HG02759 (cell line): ENCODE data around the gene RNF212B.

Source experiments
- ATAC-seq: cut with Tn5 transposase; IDR thresholded peaks from one replicate; pipeline ENCODE4 v1.9.1; 2021; ENCODE audit warnings: mild to moderate bottlenecking, moderate library complexity; ENCODE audit not compliant: unreplicated experiment

RNF212B gene

DNA sequence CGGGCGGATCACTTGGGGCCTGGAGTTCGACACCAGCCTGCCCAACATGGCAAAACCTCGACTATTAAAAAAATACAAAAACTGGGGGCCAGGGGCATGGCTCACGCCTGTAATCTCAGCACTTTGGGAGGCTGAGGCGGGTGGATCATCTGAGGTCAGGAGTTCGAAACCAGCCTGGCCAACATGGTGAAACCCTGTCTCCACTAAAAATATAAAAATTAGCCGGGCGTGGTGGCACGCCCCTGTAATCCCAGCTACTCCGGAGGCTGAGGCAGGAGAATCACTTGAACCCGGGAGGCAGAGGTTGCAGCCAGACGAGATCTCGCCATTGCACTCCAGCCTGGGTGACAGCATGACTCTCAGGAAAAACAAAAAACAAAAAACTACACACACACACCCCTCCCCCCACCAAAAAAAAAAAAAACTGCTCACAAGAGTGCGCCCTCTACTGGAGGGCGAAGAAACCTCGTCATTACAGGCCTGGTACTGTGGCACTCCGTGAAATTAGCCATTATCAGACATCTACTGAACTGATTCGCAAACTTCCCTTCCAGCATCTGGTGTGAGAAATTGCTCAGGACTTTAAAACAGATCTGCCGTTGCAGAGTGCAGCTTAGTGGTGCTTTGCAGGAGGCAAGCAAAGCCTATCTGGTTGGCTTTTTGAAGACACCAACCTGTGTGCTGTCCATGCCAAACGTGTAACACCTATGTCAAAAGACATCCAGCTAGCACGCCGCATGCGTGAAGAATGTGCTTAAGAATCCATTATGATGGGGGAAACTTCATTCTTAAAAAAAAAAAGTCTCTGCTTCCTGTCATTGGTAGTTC is 57.2 kb downstream of the RNF212B start:
- ATAC-seq, result peak; percentile 67

DNA sequence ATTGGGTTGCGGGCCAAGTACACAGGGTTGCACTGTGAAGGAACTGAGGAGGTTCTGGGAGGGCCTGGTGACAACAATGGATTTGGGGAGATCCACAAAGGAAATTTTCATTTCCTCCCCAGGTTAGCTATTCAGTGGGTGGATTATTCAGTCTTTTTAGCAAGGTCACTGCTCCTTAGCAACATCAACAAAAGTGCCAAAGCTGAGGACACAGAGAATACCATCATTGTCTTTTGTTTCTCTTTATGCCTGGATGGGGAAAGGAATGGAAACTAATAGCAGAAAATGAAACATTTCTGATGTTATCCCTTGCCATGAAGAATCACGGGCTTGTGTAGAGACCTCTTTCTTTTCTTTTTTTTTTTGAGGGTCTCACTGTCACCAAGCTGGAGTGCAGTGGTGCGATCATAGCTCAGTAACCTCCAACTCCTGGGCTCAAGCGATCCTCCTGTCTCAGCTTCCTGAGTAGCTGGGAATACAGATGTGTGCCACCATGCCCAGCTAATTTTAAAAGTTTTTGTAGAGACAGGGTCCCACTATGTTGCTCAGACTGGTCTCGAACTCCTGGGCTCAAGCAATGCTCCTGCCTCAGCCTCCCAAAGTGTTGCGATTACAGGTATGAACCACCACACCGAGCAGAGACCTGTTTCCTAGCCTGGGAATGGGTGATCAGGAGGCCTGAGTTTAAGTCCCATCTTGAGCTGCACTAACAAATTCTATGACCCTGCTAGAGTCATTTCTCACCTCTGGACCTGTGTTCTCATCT is 58.5 kb downstream of the RNF212B start:
- ATAC-seq, result no peak

DNA sequence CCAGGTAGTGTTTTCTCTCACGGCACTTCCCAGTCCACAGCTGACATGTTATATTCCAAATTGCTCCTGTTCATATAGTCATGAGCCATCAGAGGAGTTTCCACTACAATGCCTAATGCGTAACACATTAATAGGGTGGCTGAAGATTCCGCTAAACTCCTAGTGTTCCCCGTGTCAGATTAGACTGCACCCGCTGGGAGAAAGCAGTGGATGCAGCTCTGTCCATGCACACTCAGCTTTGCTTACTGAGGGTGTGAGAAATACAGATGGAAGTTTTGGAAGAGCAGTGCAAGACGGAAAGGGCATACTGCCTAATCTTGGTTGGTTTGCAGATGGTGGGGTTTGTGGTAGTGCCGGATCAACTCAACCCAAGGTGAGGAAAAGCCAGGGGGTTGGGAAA is 59.4 kb downstream of the RNF212B start:
- ATAC-seq, result no peak

DNA sequence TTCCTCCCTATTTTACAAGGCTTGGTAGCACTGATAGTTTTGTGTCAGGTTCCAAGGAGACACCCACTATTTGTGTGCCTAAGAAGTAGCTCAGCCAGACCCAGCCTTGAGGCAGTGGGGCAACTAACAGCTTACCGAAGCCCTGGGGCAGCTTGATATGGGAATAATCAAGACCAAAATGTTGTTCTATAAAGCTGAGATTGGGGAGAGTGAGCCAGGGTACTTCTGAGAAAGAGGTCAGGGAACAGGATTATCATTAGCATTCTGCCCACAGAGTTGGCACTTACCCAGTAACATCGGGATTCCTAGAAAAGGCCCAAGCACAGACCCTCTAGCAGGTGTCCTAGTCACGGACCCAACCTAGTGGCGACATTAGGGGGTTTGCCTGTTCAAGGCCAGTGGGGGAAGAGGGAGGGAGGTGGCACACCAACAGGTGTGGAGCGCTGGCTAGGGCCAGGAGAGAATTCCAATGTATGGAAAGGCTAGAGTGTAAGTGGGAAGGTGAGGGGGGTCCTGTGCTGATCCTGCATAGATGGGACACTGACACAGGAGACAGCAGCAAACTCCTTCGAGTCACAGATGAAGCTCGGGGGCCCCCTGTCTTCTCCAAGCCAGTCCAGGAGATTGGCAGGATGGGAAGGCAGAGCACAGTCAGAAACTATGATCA is 60.0 kb downstream of the RNF212B start:
- no peak for ATAC-seq

DNA sequence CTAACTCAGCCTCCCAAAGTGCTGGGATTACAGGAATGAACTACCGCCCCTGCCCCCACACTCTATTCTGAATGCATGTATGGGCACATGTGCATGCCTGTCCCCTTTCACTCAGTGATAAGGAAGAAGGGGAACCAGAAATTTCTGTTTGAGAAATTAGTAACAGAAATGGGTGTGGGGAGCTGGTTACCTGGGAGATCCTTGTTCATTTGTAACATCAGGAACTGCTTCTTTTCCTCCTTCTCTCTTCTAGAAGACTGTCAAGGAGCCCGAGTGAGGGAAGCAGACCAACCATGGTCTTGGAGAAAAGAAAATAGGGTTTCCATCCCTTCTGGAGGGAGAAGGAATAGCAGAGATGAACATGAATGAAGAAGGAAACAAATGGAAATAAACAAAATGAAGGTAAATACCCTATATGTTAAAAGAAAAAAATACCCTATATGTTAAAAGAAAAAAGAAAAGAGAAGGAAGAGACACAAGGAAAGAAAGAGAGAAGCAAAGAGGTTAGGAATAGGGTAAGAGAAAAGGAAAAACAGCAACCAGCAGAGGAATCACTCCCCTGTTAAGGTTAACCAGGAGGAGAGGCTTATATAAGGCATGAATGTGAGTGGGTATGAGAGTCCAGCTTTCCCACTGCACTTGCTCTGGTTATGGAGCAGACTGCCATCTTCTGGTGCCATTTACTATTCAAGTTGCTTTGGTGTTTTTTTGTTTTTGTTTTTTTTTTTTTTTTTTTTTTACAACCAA is 61.6 kb downstream of the RNF212B start:
- no peak for ATAC-seq

DNA sequence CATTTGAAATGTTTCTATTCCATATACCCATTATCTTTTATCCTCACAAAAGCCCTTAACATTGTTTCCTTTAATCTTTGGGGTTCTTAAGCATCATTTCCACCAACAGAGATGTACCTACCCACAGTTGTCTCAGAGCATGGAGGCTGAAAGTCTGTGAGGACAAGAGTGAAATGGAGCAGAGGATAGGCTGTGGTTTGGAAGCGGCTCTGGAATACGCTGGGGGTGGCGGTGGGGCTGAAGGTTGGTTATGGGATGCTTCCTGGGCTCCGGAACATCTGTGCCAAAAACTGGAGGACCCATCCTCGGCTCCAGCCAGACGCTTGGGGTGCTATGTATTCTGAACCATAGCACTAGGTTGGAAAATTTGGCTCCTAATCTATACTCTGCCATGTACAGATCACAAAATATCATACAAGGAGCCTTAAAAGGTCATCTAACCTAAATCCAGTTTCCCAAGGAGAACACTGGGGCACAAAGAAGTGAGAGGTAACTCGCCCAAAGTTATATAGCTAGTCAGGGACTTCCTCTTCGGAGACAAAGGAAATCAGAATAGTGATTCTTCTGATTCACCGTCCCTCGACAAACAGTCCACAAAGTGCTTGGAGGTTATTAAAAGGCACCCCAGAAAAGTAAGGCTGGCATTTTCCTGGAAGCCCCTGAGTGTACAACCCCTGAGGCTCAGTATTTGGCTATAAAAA is 62.4 kb downstream of the RNF212B start:
- ATAC-seq, result no peak

DNA sequence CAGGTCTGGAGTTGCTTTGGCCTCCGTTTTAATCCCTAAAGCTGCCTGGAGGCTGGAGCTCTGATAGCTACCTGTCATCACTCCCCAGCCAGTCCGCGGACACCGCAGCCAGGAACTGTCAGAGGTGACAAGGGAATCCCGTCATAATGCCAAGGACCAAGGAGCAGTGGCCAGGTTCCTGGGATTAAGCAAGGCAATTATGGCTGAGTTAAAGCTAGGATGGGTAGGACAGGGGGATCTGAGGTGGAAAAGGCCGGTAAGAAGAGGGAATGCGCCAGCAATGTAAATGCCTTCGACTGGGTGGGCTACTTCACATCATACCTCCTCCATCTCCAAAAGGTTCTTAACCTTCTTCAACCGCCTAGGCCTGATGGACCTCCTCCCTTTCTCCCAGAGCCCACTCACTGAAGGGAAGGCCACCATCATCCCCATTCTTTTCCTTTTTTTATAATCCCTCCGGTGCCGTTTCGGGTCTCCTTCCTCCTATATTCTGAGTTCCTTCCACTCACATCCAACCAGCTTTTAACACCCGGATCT is 63.0 kb downstream of the RNF212B start:
- ATAC-seq, result no peak

DNA sequence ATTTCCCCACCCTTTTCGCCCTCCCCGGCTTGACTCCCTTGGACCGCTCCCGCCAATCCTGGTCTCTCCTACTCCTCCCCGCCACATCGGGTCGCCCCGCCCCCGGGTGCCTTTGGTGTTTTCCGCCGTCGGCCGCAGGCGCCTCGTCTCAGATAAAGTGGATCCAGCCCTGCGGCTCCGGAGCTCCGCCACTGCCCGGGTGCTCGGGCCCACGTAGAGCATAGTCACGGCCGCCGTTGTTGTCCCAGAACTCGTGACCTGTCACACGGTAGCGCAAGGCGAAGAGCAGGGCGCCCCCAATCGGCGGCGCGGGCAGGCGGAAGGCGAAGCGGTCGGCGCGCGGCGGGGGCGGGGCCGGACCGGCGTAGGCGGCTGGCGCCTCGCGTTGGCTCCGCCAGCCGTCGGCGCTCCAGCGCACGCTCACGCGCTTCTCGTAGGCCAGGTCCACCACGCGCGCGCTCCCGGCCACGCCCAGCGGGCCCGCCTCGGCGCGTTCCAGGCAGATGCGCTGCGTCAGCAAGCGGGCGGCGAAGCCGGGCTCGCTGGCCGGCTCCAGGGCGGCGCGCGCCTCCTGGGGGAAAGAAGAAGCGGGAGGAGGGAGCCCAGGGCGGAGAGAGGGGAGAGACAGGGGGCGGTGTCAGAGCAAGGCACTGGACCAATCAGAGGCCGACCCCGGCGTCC is 63.7 kb downstream of the RNF212B start:
- peak; percentile 79 for ATAC-seq

DNA sequence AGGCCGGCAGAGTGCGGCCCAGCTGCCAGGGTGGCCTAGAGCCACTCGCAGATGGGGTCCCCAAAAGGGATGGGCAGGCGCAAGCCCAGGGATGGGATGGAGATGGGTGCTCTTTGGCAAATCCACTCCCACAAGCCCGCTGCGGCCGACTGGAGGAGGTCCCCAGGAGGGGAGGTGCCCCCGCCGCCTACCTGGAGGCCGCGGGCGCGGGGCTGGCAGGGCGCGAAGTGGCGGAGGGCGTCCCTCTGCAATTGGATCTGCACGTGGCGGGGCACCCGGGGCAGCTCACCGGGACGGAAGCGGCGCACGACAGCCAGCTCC is 64.2 kb downstream of the RNF212B start:
- ATAC-seq, result peak; percentile 15

DNA sequence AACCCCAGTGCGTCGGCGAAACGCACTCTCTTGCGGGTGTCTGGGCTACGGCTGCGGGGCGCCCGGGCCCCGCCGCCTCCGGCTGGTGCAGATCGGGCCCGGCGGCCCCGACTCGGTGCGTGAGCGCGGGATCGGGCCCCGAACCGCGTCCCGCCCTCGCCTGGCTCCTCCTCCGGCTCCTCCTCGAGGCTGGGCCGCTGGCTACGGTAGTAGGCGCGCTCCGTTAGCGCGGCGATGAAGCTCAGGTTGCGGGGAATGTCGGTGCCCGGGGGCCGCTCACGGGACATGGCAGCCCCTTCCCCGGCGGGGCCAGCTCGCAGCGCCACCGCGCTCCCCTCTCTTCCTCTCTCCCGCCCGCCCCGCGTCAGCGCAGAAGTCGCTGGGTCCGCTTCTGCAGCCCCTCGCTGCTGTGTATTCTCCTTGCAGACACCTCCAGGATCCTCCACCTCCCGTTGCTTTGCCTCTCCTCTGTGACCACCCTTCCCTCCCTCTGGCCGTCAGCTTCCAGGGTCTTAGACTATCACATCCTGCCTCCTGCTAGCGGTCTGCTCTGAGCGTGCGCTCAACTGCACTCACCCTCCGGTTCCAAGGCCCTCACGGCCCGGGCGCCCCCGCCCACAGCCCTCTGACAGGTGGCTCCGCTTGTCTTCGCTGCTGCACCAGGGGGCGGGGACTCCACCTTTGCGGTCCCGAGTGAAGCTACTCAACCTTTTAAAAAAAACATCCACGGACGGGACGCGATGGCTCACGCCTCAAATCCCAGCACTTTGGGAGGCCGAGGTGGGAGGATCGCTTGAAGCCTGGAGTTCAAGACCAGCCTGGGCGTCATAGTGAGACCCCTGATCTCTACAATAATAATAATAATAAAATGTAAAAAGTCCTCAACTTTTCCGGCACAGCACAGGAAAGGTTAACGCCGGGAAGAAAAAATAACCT is 64.8 kb downstream of the RNF212B start, which contains the start of gene PPP1R3E:
Gene PPP1R3E, minus strand, starts transcription at position 570 of the 936 bp plus-strand sequence. Its CDS starts 283 bp downstream, at position 287.
- peak; percentile 36 for ATAC-seq

DNA sequence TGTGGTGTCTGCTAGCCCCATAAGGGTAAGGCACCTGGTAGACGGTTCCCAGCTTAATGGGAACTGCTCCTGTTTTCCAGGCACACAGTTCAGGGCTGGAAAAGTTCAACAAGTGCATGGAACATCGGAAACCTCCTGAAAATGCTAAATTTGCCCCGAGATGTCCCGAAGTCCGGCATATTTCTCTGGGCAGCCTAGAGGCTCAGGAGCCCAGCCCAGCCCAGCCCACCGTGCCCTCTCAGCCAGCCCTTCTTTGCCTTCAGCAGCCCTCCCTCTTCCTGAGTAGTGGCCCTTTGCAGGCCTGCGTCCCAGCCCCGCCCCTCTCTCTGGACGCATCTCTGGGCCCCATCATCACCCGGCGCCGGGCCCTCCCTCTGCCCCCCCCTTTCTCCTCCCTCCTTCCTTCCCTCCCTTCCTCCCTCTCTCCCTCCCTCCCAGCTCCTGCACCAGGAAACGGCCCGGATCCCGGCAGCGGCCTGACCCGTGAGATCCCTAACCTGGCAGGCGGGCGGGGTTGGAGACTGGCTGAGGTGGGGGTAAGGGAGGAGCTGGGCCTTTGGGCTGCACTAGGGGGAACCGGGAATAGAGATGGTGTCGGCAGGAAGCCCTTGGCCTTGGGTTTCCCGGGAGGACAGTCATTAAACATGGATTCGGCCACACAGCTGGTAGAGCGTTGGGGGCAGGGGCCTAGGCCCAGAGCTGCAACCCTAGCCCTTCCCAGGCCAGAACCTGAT is 68.8 kb downstream of the RNF212B start, which contains the start of gene BCL2L2:
Gene BCL2L2, plus strand, starts transcription at position 422 of the 734 bp plus-strand sequence. CDS start 935 bp downstream, outside the sequence.
- peak; percentile 16 for ATAC-seq

DNA sequence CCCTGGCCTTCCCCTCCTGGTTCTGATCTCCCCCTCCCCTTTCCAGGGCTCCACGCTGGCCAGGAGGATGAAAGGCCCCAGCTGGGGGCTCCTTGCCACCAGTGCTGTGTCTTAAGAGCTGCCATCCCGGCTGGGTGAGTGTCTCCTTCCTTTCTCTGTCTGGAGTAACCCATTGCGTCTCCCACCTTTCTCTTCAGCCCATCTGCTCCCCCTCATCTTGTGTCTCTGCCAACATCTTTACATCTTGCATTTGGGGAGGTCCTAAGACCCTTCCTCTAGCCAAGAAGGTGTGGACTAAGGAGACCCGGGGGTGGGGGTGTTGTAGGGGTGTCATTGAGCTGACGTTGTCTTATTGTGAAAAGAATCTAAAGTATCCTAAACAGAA is 69.4 kb downstream of the RNF212B start:
- ATAC-seq, result no peak

DNA sequence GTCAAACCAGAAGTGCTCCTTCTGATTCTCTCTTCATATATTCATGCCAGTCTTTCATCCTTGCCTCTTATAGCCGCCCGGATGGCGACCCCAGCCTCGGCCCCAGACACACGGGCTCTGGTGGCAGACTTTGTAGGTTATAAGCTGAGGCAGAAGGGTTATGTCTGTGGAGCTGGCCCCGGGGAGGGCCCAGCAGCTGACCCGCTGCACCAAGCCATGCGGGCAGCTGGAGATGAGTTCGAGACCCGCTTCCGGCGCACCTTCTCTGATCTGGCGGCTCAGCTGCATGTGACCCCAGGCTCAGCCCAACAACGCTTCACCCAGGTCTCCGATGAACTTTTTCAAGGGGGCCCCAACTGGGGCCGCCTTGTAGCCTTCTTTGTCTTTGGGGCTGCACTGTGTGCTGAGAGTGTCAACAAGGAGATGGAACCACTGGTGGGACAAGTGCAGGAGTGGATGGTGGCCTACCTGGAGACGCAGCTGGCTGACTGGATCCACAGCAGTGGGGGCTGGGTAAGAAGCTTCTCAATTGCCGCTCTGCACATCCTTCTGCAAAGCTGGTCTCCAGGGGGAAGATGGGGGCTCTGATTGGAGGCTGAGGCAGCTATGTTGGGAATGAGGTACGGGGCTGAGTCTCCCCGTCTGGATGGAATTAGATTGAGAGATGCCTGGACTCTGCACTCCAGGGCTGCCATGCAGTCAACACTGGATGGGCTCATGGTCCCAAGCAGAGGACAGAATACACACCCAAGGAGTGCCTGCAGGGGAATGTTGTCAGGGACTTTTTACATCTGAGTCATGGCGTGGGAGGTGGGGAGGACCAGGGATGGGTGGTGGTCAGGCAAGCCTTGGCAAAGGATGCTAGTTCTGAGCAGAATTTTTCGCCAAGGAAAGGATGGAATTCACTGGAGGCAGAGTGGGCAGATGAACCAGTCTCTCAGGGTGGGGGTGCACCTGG is 70.2 kb downstream of the RNF212B start:
- no peak for ATAC-seq

DNA sequence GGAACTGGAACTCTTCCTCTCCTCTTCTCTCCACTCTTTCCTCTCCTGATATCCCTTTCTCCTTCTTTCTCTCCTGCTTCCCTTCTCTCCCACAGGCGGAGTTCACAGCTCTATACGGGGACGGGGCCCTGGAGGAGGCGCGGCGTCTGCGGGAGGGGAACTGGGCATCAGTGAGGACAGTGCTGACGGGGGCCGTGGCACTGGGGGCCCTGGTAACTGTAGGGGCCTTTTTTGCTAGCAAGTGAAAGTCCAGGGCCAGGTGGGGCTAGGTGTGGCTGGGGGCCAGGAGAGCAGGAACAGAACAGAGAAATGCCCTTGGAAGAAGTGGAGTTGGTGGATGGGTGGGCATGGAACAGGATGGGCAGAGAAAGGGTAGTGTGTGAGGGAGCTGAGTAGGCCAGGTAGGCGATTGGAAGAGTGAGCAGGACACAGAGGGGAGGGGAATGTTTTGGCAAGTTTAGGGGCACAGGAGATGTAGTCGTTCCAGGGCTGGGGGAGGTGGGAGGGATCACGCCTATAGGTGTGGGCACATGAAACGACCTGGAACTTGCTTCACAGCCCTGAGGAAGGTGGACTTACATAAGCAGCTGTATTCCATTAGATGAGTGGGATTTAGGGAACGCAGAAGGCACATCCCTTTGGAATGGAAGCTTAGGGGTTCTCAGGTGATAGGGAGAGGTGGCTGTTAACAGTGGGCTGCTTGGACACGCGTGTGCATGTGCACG is 71.1 kb downstream of the RNF212B start:
- ATAC-seq, result no peak

DNA sequence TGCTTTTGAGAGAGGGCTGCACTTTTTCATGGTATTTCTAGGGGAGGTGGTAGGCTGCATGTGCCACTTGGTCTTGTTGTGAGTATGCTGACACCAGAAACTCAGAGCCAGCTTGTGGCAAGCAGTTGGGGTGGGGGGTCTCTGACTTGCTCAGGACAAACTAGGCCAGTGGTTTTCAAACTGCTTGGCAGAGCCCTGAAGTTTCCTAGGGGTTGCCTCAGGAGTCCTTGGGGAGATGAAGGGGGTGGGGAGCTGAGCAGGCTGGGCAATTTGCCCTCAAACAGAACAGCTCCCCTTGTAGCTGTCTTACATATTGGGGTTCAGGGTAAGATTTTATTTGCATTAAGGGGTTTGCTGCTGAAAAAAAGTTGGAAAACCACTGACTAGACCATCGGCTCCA is 72.8 kb downstream of the RNF212B start:
- ATAC-seq, result no peak

DNA sequence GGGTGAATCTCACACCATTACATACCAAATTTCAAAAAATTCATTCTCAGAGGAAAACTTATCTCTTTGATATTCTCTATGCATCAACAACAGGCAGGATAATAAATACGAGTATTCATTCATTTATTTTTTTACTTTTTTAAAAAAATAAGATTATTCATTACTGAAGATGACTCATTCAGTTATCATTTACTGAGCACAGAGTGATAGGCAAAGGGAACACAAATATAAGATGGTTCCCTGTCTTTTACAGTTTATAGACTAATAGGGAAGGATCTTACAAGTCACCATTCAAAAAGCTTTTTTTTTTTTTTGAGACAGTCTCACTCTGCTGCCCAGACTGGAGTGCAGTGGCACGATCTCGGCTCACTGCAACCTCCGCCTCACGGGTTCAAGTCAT is 78.6 kb downstream of the RNF212B start:
- no peak for ATAC-seq
